Ishikawa (cell line): Measurements from ENCODE around the gene CD3E.

Experiments
- CEBPB ChIP-seq: IDR thresholded peaks from 2 replicates; pipeline ENCODE4 v1.6.1; 2012
- CREB1 ChIP-seq: IDR thresholded peaks from 2 replicates; pipeline ENCODE4 v1.6.1; 2012; ENCODE audit warnings: low read depth
- EGR1 ChIP-seq: IDR thresholded peaks from 2 replicates; pipeline ENCODE4 v1.6.1; 2012
- EP300 ChIP-seq: IDR thresholded peaks from 2 replicates; pipeline ENCODE4 v1.6.1; 2012; ENCODE audit warnings: borderline replicate concordance
- FOXM1 ChIP-seq: IDR thresholded peaks from 2 replicates; pipeline ENCODE4 v1.6.1; 2012; ENCODE audit warnings: low read depth, borderline replicate concordance
- NFIC ChIP-seq: IDR thresholded peaks from 2 replicates; pipeline ENCODE4 v1.6.1; 2012
- RAD21 ChIP-seq: IDR thresholded peaks from 2 replicates; pipeline ENCODE4 v1.6.1; 2012; ENCODE audit warnings: low read depth
- TAF1 ChIP-seq: IDR thresholded peaks from 2 replicates; pipeline ENCODE4 v1.6.1; 2012; ENCODE audit warnings: low read depth, mild to moderate bottlenecking
- TEAD4 ChIP-seq: IDR thresholded peaks from 2 replicates; pipeline ENCODE4 v1.6.1; 2012
- YY1 ChIP-seq: IDR thresholded peaks from 2 replicates; pipeline ENCODE4 v1.6.1; 2012; ENCODE audit warnings: low read depth
- TF ChIP-seq, protein P1 (sequence below): IDR thresholded peaks from 2 replicates; pipeline ENCODE4 v1.6.1; 2012; ENCODE audit warnings: low read depth, mild to moderate bottlenecking
- TF ChIP-seq, protein P2 (sequence below): IDR thresholded peaks from 2 replicates; pipeline ENCODE4 v1.6.1; 2012
- TF ChIP-seq, protein P3 (sequence below): IDR thresholded peaks from 2 replicates; pipeline ENCODE4 v1.6.1; 2012

DNA sequence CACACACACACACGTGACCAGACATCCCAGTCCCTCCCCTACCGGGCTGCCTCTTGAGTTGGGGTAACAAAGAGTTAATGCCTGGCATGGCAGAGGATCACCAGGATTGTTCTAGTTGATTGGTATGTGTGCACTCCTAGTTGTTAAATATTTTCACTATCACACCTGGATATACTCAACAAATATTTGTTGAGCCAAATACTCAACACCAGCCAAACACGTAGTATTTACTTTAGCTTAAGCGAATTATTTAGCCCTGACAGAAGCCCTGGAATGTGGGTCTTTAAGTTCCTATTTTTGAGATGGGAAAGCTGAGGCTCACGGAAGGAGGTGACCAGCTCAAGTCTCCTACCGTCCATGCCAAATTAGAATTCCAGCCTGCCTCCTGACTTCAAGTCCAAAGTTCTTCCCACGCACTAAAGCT, 10.5 kb downstream of the CD3E start:
- TF ChIP-seq TEAD4 (no peak), YY1 (no peak), EP300 (no peak), FOXM1 (no peak), NFIC (no peak), RAD21 (no peak), EGR1 (no peak), TAF1 (no peak), CEBPB (no peak), CREB1 (no peak)
- TF ChIP-seq, protein P1, sequence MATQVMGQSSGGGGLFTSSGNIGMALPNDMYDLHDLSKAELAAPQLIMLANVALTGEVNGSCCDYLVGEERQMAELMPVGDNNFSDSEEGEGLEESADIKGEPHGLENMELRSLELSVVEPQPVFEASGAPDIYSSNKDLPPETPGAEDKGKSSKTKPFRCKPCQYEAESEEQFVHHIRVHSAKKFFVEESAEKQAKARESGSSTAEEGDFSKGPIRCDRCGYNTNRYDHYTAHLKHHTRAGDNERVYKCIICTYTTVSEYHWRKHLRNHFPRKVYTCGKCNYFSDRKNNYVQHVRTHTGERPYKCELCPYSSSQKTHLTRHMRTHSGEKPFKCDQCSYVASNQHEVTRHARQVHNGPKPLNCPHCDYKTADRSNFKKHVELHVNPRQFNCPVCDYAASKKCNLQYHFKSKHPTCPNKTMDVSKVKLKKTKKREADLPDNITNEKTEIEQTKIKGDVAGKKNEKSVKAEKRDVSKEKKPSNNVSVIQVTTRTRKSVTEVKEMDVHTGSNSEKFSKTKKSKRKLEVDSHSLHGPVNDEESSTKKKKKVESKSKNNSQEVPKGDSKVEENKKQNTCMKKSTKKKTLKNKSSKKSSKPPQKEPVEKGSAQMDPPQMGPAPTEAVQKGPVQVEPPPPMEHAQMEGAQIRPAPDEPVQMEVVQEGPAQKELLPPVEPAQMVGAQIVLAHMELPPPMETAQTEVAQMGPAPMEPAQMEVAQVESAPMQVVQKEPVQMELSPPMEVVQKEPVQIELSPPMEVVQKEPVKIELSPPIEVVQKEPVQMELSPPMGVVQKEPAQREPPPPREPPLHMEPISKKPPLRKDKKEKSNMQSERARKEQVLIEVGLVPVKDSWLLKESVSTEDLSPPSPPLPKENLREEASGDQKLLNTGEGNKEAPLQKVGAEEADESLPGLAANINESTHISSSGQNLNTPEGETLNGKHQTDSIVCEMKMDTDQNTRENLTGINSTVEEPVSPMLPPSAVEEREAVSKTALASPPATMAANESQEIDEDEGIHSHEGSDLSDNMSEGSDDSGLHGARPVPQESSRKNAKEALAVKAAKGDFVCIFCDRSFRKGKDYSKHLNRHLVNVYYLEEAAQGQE, result no peak
- TF ChIP-seq, protein P2, sequence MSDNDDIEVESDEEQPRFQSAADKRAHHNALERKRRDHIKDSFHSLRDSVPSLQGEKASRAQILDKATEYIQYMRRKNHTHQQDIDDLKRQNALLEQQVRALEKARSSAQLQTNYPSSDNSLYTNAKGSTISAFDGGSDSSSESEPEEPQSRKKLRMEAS, result no peak
- TF ChIP-seq, protein P3, sequence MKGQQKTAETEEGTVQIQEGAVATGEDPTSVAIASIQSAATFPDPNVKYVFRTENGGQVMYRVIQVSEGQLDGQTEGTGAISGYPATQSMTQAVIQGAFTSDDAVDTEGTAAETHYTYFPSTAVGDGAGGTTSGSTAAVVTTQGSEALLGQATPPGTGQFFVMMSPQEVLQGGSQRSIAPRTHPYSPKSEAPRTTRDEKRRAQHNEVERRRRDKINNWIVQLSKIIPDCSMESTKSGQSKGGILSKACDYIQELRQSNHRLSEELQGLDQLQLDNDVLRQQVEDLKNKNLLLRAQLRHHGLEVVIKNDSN, result no peak
